ENCODE measurements around the gene CDRT15L2.
"Not testable (repeated sequence)": the region's sequence is repeated elsewhere in the genome, so short reads cannot be mapped to it uniquely, and the experiment has no call there.

GRCh38 chr17:20609490-20609889, 30.0 kb downstream of the CDRT15L2 start:
- TF ChIP-seq, protein P1, sequence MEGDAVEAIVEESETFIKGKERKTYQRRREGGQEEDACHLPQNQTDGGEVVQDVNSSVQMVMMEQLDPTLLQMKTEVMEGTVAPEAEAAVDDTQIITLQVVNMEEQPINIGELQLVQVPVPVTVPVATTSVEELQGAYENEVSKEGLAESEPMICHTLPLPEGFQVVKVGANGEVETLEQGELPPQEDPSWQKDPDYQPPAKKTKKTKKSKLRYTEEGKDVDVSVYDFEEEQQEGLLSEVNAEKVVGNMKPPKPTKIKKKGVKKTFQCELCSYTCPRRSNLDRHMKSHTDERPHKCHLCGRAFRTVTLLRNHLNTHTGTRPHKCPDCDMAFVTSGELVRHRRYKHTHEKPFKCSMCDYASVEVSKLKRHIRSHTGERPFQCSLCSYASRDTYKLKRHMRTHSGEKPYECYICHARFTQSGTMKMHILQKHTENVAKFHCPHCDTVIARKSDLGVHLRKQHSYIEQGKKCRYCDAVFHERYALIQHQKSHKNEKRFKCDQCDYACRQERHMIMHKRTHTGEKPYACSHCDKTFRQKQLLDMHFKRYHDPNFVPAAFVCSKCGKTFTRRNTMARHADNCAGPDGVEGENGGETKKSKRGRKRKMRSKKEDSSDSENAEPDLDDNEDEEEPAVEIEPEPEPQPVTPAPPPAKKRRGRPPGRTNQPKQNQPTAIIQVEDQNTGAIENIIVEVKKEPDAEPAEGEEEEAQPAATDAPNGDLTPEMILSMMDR (IDR thresholded peaks at IDR 0.05), result not testable (repeated sequence)
- not testable (repeated sequence) for TF ChIP-seq POLR2A (IDR thresholded peaks at IDR 0.05)
